ENCODE data around the gene NSG1.

Gene NSG1

GRCh38 chr4:4422856-4423499 lies 36.1 kb downstream of the NSG1 start:
- Histone ChIP-seq H3K23ac (ENCODE audit: low read length) (no peak overlapping the region), H2BK15ac (replicated peaks; ENCODE audit: low read depth) (no peak overlapping the region), H3K36me3 (ENCODE audit: control insufficient read depth, insufficient read depth, low read length) (no peaks in the 10 kb centered on the region), H3K79me1 (ENCODE audit: low read length) (no peaks in the 10 kb centered on the region), H3K9ac (ENCODE audit: low read length) (no peak overlapping the region), H2BK120ac (ENCODE audit: low read depth, low read length) (no peak overlapping the region), H3K56ac (ENCODE audit: low read length) (no peak overlapping the region), H3K18ac (ENCODE audit: low read length) (no peak overlapping the region), H3K27ac (ENCODE audit: low read depth, low read length) (no peak overlapping the region), H2AK5ac (ENCODE audit: low read length) (no peak overlapping the region), H3K79me2 (ENCODE audit: control insufficient read depth, insufficient read depth, low read length) (no peaks in the 10 kb centered on the region), H4K5ac (ENCODE audit: low read length) (no peak overlapping the region), H4K8ac (ENCODE audit: low read depth, low read length) (no peak overlapping the region), H2BK5ac (ENCODE audit: low read length) (no peak overlapping the region), H3K4me2 (ENCODE audit: low read length) (no peak overlapping the region), H3K4ac (ENCODE audit: low read depth, low read length) (no peak overlapping the region), H3K27me3 (ENCODE audit: insufficient read depth, low read length, poor library complexity) (no peaks in the 10 kb centered on the region), H3K4me3 (ENCODE audit: low read length) (no peak overlapping the region), H3K4me1 (ENCODE audit: control insufficient read depth, low read depth, low read length) (peaks cover 7% of the 10 kb centered on the region)
- no CpG with 5 or more reads among the region's 12 CpGs for WGBS (ENCODE audit: extremely low coverage, insufficient coverage, low lambda C conversion rate)
- DNase-seq: no peak

- Histone ChIP-seq H3K4ac (ENCODE audit: low read depth, low read length) (no peak overlapping the region), H3K79me2 (ENCODE audit: control insufficient read depth, insufficient read depth, low read length) (no peaks in the 10 kb centered on the region), H2BK5ac (ENCODE audit: low read length) (no peak overlapping the region), H3K18ac (ENCODE audit: low read length) (no peak overlapping the region), H4K5ac (ENCODE audit: low read length) (no peak overlapping the region), H2BK15ac (replicated peaks; ENCODE audit: low read depth) (no peak overlapping the region), H3K36me3 (ENCODE audit: control insufficient read depth, insufficient read depth, low read length) (no peaks in the 10 kb centered on the region), H4K8ac (ENCODE audit: low read depth, low read length) (no peak overlapping the region), H3K9ac (ENCODE audit: low read length) (no peak overlapping the region), H3K4me3 (ENCODE audit: low read length) (no peak overlapping the region), H3K23ac (ENCODE audit: low read length) (no peak overlapping the region), H3K56ac (ENCODE audit: low read length) (no peak overlapping the region), H3K27ac (ENCODE audit: low read depth, low read length) (no peak overlapping the region), H2AK5ac (ENCODE audit: low read length) (no peak overlapping the region), H3K79me1 (ENCODE audit: low read length) (no peaks in the 10 kb centered on the region), H3K4me2 (ENCODE audit: low read length) (no peak overlapping the region), H2BK120ac (ENCODE audit: low read depth, low read length) (no peak overlapping the region), H3K4me1 (ENCODE audit: control insufficient read depth, low read depth, low read length) (peaks cover 7% of the 10 kb centered on the region), H3K27me3 (ENCODE audit: insufficient read depth, low read length, poor library complexity) (no peaks in the 10 kb centered on the region)
- DNase-seq: no peak
- WGBS (ENCODE audit: extremely low coverage, insufficient coverage, low lambda C conversion rate): no CpG with 5 or more reads among the region's 9 CpGs
These were observed 37.0 kb downstream of the NSG1 start for GRCh38 chr4:4423706-4424498.

GRCh38 chr4:4424499-4425115 lies 37.7 kb downstream of the NSG1 start:
- no peaks in the 10 kb centered on the region for H3K36me3 ChIP-seq (ENCODE audit: control insufficient read depth, insufficient read depth, low read length)
- H2BK15ac ChIP-seq (replicated peaks; ENCODE audit: low read depth): no peak overlapping the region
- H3K9ac ChIP-seq (ENCODE audit: low read length): no peak overlapping the region
- H3K18ac ChIP-seq (ENCODE audit: low read length): no peak overlapping the region
- no peak overlapping the region for H4K5ac ChIP-seq (ENCODE audit: low read length)
- H3K27me3 ChIP-seq (ENCODE audit: insufficient read depth, low read length, poor library complexity): no peaks in the 10 kb centered on the region
- no peaks in the 10 kb centered on the region for H3K79me1 ChIP-seq (ENCODE audit: low read length)
- no peak overlapping the region for H3K23ac ChIP-seq (ENCODE audit: low read length)
- WGBS (ENCODE audit: extremely low coverage, insufficient coverage, low lambda C conversion rate): no CpG with 5 or more reads among the region's 8 CpGs
- H3K4me3 ChIP-seq (ENCODE audit: low read length): no peak overlapping the region
- H3K79me2 ChIP-seq (ENCODE audit: control insufficient read depth, insufficient read depth, low read length): no peaks in the 10 kb centered on the region
- no peak overlapping the region for H2AK5ac ChIP-seq (ENCODE audit: low read length)
- no peak for DNase-seq
- no peak overlapping the region for H2BK5ac ChIP-seq (ENCODE audit: low read length)
- H3K56ac ChIP-seq (ENCODE audit: low read length): no peak overlapping the region
- H3K27ac ChIP-seq (ENCODE audit: low read depth, low read length): no peak overlapping the region
- H3K4me2 ChIP-seq (ENCODE audit: low read length): no peak overlapping the region
- peaks cover 7% of the 10 kb centered on the region for H3K4me1 ChIP-seq (ENCODE audit: control insufficient read depth, low read depth, low read length)
- no peak overlapping the region for H3K4ac ChIP-seq (ENCODE audit: low read depth, low read length)
- no peak overlapping the region for H4K8ac ChIP-seq (ENCODE audit: low read depth, low read length)
- no peak overlapping the region for H2BK120ac ChIP-seq (ENCODE audit: low read depth, low read length)

- no peak overlapping the region for H3K27ac ChIP-seq (ENCODE audit: low read depth, low read length)
- H3K23ac ChIP-seq (ENCODE audit: low read length): no peak overlapping the region
- no peak overlapping the region for H3K4ac ChIP-seq (ENCODE audit: low read depth, low read length)
- H3K27me3 ChIP-seq (ENCODE audit: insufficient read depth, low read length, poor library complexity): no peaks in the 10 kb centered on the region
- no peak overlapping the region for H2BK120ac ChIP-seq (ENCODE audit: low read depth, low read length)
- no peak overlapping the region for H2AK5ac ChIP-seq (ENCODE audit: low read length)
- H3K4me1 ChIP-seq (ENCODE audit: control insufficient read depth, low read depth, low read length): peaks cover 7% of the 10 kb centered on the region
- no peak for DNase-seq
- H3K36me3 ChIP-seq (ENCODE audit: control insufficient read depth, insufficient read depth, low read length): no peaks in the 10 kb centered on the region
- H2BK15ac ChIP-seq (replicated peaks; ENCODE audit: low read depth): no peak overlapping the region
- no peaks in the 10 kb centered on the region for H3K79me1 ChIP-seq (ENCODE audit: low read length)
- no peak overlapping the region for H3K18ac ChIP-seq (ENCODE audit: low read length)
- H4K5ac ChIP-seq (ENCODE audit: low read length): no peak overlapping the region
- no peak overlapping the region for H2BK5ac ChIP-seq (ENCODE audit: low read length)
- H3K79me2 ChIP-seq (ENCODE audit: control insufficient read depth, insufficient read depth, low read length): no peaks in the 10 kb centered on the region
- no peak overlapping the region for H3K9ac ChIP-seq (ENCODE audit: low read length)
- H3K4me2 ChIP-seq (ENCODE audit: low read length): no peak overlapping the region
- WGBS (ENCODE audit: extremely low coverage, insufficient coverage, low lambda C conversion rate): no CpG with 5 or more reads among the region's 13 CpGs
- H3K56ac ChIP-seq (ENCODE audit: low read length): no peak overlapping the region
- no peak overlapping the region for H4K8ac ChIP-seq (ENCODE audit: low read depth, low read length)
- H3K4me3 ChIP-seq (ENCODE audit: low read length): no peak overlapping the region
These were observed 38.3 kb downstream of the NSG1 start for GRCh38 chr4:4425119-4425690.

GRCh38 chr4:4425696-4426095 lies 38.8 kb downstream of the NSG1 start:
- Histone ChIP-seq H3K4ac (ENCODE audit: low read depth, low read length) (no peak overlapping the region), H3K56ac (ENCODE audit: low read length) (no peak overlapping the region), H3K79me1 (ENCODE audit: low read length) (no peaks in the 10 kb centered on the region), H2BK5ac (ENCODE audit: low read length) (no peak overlapping the region), H3K36me3 (ENCODE audit: control insufficient read depth, insufficient read depth, low read length) (no peaks in the 10 kb centered on the region), H3K79me2 (ENCODE audit: control insufficient read depth, insufficient read depth, low read length) (no peaks in the 10 kb centered on the region), H2BK15ac (replicated peaks; ENCODE audit: low read depth) (no peak overlapping the region), H3K4me3 (ENCODE audit: low read length) (no peak overlapping the region), H3K18ac (ENCODE audit: low read length) (no peak overlapping the region), H3K4me1 (ENCODE audit: control insufficient read depth, low read depth, low read length) (peaks cover 7% of the 10 kb centered on the region), H4K5ac (ENCODE audit: low read length) (no peak overlapping the region), H3K27ac (ENCODE audit: low read depth, low read length) (no peak overlapping the region), H2BK120ac (ENCODE audit: low read depth, low read length) (no peak overlapping the region), H3K23ac (ENCODE audit: low read length) (no peak overlapping the region), H3K9ac (ENCODE audit: low read length) (no peak overlapping the region), H3K4me2 (ENCODE audit: low read length) (no peak overlapping the region), H3K27me3 (ENCODE audit: insufficient read depth, low read length, poor library complexity) (no peaks in the 10 kb centered on the region), H4K8ac (ENCODE audit: low read depth, low read length) (no peak overlapping the region), H2AK5ac (ENCODE audit: low read length) (no peak overlapping the region)
- no CpG with 5 or more reads among the region's 7 CpGs for WGBS (ENCODE audit: extremely low coverage, insufficient coverage, low lambda C conversion rate)
- no peak for DNase-seq
